Measurements from ENCODE around the gene CPNE4. TPM values are rescaled to one million over a fixed set of nuclear protein-coding genes. Genes with fewer than 3 reads are reported as not detected.

The CPNE4 gene
- total RNA-seq, 2 experiments from 2014 or later, result not detected

DNA sequence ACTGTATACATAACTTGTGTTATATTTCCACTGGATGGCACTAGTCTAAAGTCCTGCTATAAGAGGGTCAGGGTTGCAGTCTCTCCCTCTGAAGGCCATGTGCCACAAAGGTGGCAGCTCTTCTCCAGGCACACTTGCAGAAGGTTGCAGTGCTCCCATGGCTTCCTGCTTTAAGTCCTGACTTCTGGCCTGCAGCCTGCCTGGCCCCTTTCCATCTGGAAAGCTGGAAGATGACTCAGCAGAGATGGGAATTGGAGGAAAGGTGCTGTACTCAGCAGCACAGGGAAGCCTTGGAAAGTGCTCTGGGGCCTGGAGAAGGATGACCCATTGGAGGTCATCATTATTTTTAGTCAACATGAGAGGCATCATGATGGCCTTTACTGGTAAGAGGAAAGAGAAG is 491.1 kb downstream of the CPNE4 start:
- Mint-ChIP-seq H3K4me1 (no peaks in the 10 kb centered on the region), H3K9me3 (no peaks in the 10 kb centered on the region), H3K36me3 (ENCODE audit: low read depth) (no peaks in the 10 kb centered on the region), H3K4me3 (no peak overlapping the region), H3K27ac (no peak overlapping the region), H3K27me3 (peaks cover 37% of the 10 kb centered on the region)
- no peak for DNase-seq
- ChIA-PET POLR2A (no interaction called here), CTCF (no interaction called here)

DNA sequence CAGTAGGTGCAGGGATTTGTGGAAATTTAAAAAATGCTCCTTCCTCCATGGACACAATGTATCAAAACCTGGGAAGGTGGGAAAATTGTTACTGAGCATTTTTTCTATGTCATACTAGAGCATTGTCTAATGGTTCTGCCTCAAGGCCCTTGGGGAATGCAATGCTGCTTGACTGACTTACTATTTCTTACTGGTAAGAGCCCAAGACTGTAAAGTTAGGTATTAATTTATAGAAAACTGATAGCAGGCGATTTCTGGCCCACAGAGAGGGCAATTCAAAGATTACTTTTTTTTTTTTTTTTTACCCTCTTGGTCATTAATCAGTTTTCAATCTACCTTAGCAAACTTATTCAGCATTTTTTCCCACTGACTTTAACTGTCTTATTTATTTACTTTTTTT is 493.5 kb downstream of the CPNE4 start:
- no peaks in the 10 kb centered on the region for H3K4me1 Mint-ChIP-seq
- no peaks in the 10 kb centered on the region for H3K36me3 Mint-ChIP-seq (ENCODE audit: low read depth)
- no peak for DNase-seq
- ChIA-PET CTCF (no interaction called here), POLR2A (no interaction called here)
- no peak overlapping the region for H3K4me3 Mint-ChIP-seq
- H3K27ac Mint-ChIP-seq, result no peak overlapping the region
- H3K9me3 Mint-ChIP-seq, result no peaks in the 10 kb centered on the region
- peaks cover 30% of the 10 kb centered on the region for H3K27me3 Mint-ChIP-seq

DNA sequence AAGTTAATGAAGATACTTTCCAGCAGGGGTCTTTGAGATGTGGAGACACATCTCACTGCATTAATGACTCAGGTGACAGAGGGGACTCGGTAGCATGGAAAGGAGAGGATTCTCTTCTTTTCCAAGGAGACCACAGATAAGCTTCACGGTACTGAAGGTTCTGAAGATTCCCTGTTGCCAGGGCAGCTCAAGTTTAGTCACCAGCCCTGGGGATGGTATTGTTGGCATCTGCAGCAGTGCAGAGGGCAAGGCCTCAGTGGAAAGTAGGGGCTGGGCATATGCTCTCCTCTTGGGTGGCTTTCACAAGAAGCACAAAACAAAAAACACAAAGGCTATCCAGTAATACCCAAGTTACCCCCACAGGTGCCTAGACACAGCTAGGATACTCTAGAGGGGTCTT is 494.0 kb downstream of the CPNE4 start:
- H3K27me3 Mint-ChIP-seq, result peaks cover 31% of the 10 kb centered on the region
- ChIA-PET CTCF (no interaction called here), POLR2A (no interaction called here)

DNA sequence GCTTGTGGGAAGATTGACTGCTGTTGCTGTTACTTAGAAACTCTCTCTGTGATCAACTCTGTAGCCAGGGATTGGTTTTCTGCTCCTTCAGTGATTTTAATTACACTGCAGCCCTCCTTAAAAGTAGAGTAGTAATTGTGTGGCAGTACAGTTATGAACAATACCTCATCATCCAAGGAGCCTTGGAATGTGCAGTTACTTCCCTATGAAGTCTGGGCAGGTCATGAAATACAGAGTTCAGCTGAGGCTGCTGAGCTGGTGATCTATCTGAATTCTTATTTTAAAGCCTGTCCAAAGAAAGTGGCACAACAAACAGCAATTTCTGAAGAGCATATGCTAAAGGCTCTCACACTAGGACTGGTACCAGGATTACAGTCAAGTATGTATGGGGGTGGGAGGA is 494.7 kb downstream of the CPNE4 start:
- H3K4me1 Mint-ChIP-seq, result no peaks in the 10 kb centered on the region
- ChIA-PET CTCF (no interaction called here), POLR2A (no interaction called here)
- H3K27ac Mint-ChIP-seq, result no peak overlapping the region
- DNase-seq, result no peak
- no peak overlapping the region for H3K4me3 Mint-ChIP-seq
- no peaks in the 10 kb centered on the region for H3K36me3 Mint-ChIP-seq (ENCODE audit: low read depth)
- H3K27me3 Mint-ChIP-seq, result peaks cover 36% of the 10 kb centered on the region
- H3K9me3 Mint-ChIP-seq, result no peaks in the 10 kb centered on the region

More for the DNA sequence above, 494.0 kb downstream of the CPNE4 start:
- Mint-ChIP-seq H3K4me3 (no peak overlapping the region), H3K27ac (no peak overlapping the region), H3K4me1 (no peaks in the 10 kb centered on the region), H3K9me3 (no peaks in the 10 kb centered on the region), H3K36me3 (ENCODE audit: low read depth) (no peaks in the 10 kb centered on the region)
- no peak for DNase-seq

DNA sequence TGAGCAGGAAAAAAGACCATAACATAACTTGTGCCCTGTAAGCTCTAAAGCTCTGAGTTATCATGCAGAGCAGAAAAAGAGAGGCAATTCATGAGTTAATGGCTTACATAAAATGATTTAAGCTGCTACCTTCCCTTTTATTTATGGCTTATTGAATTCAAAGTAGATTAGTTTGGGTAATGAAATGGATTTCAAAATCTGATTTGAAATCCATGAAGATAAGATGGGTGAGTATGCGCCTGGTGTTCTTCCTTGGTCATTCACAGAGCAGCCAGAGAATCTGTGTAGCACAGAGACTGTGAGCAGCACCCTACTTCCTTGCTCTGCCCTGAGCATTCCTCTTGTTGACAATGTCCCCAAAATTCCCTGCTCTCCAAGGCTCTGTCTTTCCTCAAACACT is 495.8 kb downstream of the CPNE4 start:
- Mint-ChIP-seq H3K9me3 (no peaks in the 10 kb centered on the region), H3K27ac (no peak overlapping the region), H3K4me3 (no peak overlapping the region), H3K4me1 (no peaks in the 10 kb centered on the region), H3K27me3 (peaks cover 29% of the 10 kb centered on the region), H3K36me3 (ENCODE audit: low read depth) (no peaks in the 10 kb centered on the region)
- POLR2A ChIA-PET, result no interaction called here
- DNase-seq, result no peak
- CTCF ChIA-PET, result interaction anchor here (1.5 kb wide), 1 partner anchor 12 kb away, joined by 3 read pairs; no protein-coding TSS in a partner anchor

DNA sequence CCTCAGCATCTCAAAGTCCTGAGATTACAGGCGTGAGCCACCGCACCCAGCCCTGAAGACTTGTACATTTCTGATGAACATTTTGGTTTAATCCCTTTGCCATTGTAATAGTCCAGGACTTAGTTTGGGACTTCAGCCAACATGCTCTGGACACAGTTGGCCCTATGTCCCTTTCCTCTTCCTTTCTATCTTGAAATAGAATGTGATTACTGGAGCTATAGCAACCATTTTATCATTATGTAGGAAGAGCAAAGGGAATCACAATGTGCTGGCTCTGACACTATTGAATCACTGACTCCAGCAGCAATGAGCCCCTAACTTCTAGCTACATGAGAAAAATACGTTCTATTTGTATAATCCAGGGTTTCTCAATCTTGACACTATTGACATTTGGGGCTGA is 497.3 kb downstream of the CPNE4 start:
- ChIA-PET POLR2A (no interaction called here), CTCF (interaction anchor here (0.6 kb wide), 1 partner anchor 727 kb away, joined by 3 read pairs; no protein-coding TSS in a partner anchor)
- Mint-ChIP-seq H3K4me1 (no peaks in the 10 kb centered on the region), H3K27me3 (peaks cover 30% of the 10 kb centered on the region), H3K4me3 (no peak overlapping the region), H3K9me3 (no peaks in the 10 kb centered on the region), H3K27ac (no peak overlapping the region), H3K36me3 (ENCODE audit: low read depth) (no peaks in the 10 kb centered on the region)
- DNase-seq, result no peak

DNA sequence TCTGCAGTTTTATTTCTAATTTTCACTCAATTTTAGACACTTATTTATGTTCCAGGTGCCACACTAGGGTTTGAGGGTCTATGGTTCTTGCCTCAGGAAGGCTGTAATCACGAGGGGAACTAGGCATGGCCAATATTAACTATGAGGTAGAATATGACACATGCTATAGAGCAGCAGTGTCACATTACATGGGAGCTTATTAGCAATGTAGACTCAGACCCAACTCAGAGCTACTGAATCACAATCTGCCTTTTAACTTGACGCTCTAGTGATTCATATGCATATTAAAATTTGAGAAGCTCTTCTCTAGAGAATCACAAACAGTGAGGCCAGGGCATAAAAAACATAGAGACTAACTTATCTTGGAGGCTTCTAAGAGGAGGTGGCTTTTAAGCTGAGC is 499.2 kb downstream of the CPNE4 start:
- DNase-seq, result no peak
- Mint-ChIP-seq H3K27ac (no peak overlapping the region), H3K36me3 (ENCODE audit: low read depth) (no peaks in the 10 kb centered on the region), H3K4me3 (no peak overlapping the region), H3K27me3 (peaks cover 28% of the 10 kb centered on the region), H3K4me1 (no peaks in the 10 kb centered on the region), H3K9me3 (no peaks in the 10 kb centered on the region)
- CTCF ChIA-PET, result interaction anchor here (0.5 kb wide), 1 partner anchor 489 kb away, joined by 3 read pairs; no protein-coding TSS in a partner anchor
- POLR2A ChIA-PET, result no interaction called here

DNA sequence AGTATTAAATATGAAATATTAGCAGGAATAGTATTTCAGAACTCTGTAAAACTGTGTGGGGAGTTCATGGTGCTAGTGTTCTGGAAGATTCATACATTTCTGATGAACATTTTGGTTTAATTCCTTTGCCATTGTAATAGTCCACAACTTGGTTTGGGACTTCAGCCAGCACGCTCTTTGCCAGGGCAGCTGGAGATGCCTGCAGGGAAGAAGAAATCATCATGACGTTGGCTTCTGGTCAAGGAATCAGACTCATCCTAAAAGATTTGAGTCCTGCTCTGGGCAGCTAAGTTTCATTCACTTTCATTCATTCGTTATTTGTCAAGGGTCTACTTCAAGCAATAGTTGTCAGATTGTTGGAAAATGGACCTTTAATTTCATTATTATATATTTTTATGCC is 499.7 kb downstream of the CPNE4 start:
- no peak overlapping the region for H3K27ac Mint-ChIP-seq
- CTCF ChIA-PET, result no interaction called here
- POLR2A ChIA-PET, result no interaction called here
- no peaks in the 10 kb centered on the region for H3K9me3 Mint-ChIP-seq
- H3K4me1 Mint-ChIP-seq, result no peaks in the 10 kb centered on the region
- H3K4me3 Mint-ChIP-seq, result no peak overlapping the region
- no peaks in the 10 kb centered on the region for H3K36me3 Mint-ChIP-seq (ENCODE audit: low read depth)
- no peak for DNase-seq
- peaks cover 27% of the 10 kb centered on the region for H3K27me3 Mint-ChIP-seq

DNA sequence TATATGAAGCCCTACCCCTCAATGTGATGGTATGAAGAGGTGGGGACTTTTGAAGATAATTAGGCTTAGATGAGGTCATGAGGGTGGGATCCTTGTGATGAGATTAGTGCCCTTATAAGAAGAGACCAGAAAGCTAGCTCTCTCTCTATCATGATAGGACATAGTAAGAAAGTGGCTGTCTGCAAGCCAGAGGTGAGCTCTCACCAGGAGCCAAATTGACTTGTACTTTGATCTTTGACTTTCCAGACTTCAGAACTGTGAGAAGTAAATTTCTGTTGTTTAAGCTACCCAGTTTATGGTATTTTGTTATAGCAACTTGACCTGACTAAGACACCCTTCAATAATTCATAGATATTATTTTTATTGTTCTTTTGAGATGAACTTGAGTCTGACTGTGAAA is 502.2 kb downstream of the CPNE4 start:
- H3K4me1 Mint-ChIP-seq, result no peaks in the 10 kb centered on the region
- ChIA-PET POLR2A (no interaction called here), CTCF (no interaction called here)
- DNase-seq, result no peak
- H3K27ac Mint-ChIP-seq, result no peak overlapping the region
- H3K9me3 Mint-ChIP-seq, result no peaks in the 10 kb centered on the region
- H3K36me3 Mint-ChIP-seq (ENCODE audit: low read depth), result no peaks in the 10 kb centered on the region
- peaks cover 23% of the 10 kb centered on the region for H3K27me3 Mint-ChIP-seq
- no peak overlapping the region for H3K4me3 Mint-ChIP-seq

DNA sequence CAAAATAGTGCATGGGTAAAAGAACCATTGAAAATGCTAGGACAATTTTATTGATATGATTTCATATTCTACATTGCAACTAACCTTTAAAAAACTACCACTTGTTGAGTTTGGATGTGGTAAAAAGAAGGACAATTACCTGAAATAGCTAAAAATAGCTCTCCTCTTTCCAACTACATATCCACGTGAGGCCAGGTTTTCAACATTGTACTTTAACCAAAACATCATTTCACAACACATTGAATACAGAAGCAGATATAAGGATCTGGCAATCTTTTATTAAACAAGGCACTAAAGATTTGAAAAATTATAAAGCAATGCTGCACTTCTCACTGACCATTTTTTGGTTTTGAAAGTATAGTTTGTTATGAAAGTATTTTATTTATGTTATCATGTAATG is 504.0 kb downstream of the CPNE4 start:
- Mint-ChIP-seq H3K36me3 (ENCODE audit: low read depth) (no peaks in the 10 kb centered on the region), H3K4me1 (no peaks in the 10 kb centered on the region), H3K27ac (no peak overlapping the region), H3K27me3 (peaks cover 27% of the 10 kb centered on the region), H3K4me3 (no peak overlapping the region), H3K9me3 (no peaks in the 10 kb centered on the region)
- no peak for DNase-seq
- ChIA-PET CTCF (no interaction called here), POLR2A (no interaction called here)

DNA sequence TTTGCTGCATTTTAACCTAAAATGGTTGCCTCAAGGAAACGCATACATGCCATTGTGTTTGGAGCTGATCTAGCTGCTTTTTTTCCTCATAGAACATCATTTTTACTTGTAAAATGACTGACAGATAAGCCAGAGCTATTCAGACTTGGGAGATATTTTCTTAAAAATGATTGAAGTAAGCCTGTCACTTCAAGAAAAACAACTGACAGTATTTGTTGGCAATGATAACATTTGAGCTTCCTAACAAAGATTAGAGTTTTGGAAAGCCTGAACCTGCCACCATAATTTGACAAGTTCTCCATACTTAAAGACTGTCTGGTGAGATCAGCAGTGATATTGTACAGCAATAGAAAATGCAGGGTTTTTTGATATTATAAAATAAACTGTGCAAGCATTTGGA is 504.4 kb downstream of the CPNE4 start:
- DNase-seq, result no peak
- Mint-ChIP-seq H3K4me1 (no peaks in the 10 kb centered on the region), H3K9me3 (no peaks in the 10 kb centered on the region), H3K27me3 (peaks cover 22% of the 10 kb centered on the region), H3K36me3 (ENCODE audit: low read depth) (no peaks in the 10 kb centered on the region), H3K4me3 (no peak overlapping the region), H3K27ac (no peak overlapping the region)
- ChIA-PET CTCF (no interaction called here), POLR2A (no interaction called here)

DNA sequence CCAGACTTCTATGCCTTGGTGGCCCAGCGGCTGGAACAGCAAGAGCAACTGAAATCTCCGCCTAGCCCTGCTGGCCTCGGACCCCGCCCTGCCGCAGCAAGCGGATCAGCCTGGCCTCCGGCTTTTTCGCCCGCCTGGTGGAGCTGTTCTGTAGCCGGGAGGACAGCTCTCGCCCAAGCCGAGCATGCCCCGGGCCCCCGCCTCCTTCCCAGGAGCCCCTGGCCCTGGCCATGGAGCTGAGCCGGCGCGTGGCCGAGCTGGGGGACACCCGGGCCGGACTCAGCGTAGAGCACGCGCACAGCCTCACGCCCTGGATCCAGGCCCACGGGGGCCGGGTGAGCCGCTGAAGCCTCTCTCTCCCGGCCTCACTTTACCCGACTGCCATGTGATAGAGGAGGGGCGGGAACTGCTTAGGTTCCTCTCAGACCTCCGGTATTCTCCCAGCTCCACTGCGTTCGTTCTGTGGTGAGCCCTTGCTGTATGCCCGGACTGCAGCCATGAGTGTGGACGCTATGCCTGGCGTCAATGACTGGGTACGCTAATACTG is 507.9 kb downstream of the CPNE4 start:
- Mint-ChIP-seq H3K4me3 (no peak overlapping the region), H3K27me3 (peaks cover 28% of the 10 kb centered on the region), H3K9me3 (no peaks in the 10 kb centered on the region), H3K27ac (no peak overlapping the region), H3K4me1 (no peaks in the 10 kb centered on the region), H3K36me3 (ENCODE audit: low read depth) (no peaks in the 10 kb centered on the region)
- DNase-seq, result no peak
- POLR2A ChIA-PET, result no interaction called here
- CTCF ChIA-PET, result interaction anchor here (1.2 kb wide), 1 partner anchor 12 kb away, joined by 3 read pairs; no protein-coding TSS in a partner anchor

DNA sequence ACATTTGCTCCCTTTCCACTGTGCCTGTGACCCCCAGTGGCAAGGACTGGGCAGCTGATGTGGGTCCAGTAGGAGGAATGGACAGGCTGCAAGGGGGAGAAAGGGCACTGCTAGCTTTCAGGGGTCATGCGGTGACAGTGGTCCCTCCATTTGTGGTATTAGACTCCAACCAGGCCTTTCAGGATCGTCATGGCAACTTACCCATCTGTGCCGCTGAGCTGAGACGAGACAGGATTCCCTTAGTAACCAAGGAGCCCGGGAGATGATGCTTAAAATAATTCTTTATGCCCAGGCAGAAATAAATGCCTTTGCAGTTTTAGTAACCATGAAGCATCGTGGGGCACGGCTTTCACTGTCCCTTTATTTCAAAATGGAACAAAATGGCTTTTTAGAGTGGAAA is 516.1 kb downstream of the CPNE4 start:
- H3K27ac Mint-ChIP-seq, result no peak overlapping the region
- DNase-seq, result no peak
- H3K27me3 Mint-ChIP-seq, result peaks cover 12% of the 10 kb centered on the region
- H3K36me3 Mint-ChIP-seq (ENCODE audit: low read depth), result no peaks in the 10 kb centered on the region
- peaks cover 3% of the 10 kb centered on the region for H3K9me3 Mint-ChIP-seq
- no peak overlapping the region for H3K4me3 Mint-ChIP-seq
- ChIA-PET CTCF (no interaction called here), POLR2A (no interaction called here)
- H3K4me1 Mint-ChIP-seq, result no peaks in the 10 kb centered on the region

DNA sequence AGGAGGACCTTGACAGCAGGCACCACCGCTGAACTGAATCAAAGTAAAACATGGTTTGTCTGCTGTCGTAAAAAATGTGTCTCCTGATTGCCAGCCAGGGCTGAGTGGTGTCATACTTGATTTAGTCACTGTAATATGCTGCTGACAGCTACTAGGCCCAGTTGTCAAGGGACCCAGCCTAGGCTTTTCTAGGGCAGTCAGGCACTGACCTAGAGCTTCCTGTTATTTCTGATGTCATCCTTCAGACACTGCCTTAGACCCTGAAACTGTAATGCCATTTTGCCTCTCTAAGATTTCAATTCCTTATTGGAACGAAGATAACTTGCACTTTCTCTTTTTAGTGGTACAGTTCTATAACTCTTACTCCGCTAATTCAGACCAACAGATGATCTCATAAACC is 529.4 kb downstream of the CPNE4 start:
- Mint-ChIP-seq H3K9me3 (no peaks in the 10 kb centered on the region), H3K27ac (no peak overlapping the region), H3K36me3 (ENCODE audit: low read depth) (peaks cover 6% of the 10 kb centered on the region), H3K4me3 (no peak overlapping the region), H3K27me3 (no peaks in the 10 kb centered on the region), H3K4me1 (peaks cover 27% of the 10 kb centered on the region)
- CTCF ChIA-PET, result no interaction called here
- DNase-seq, result no peak
- POLR2A ChIA-PET, result no interaction called here
